WTC11 (cell line): ENCODE measurements around the gene GDA. TPM values are rescaled to one million over a fixed set of nuclear protein-coding genes. Genes with fewer than 3 reads are reported as not detected.

Experiments
- ATAC-seq: fragments of 200-7000 bp; cut with Tn5 transposase; 2 replicates; pipeline ENCODE4 v1.10.0; 2021; ENCODE audit warnings: mild to moderate bottlenecking, moderate library complexity
- CTCF ChIA-PET: fragments of 300-600 bp; sonication (Branson Sonifier 250); formaldehyde crosslinking; loops from one replicate; lab custom pipeline; 2021; ENCODE audit warnings: antibody characterized with exemption; lab: Charles Lee
- POLR2A ChIA-PET: fragments of 350-600 bp; sonication (Branson Sonifier 250); formaldehyde crosslinking; loops from one replicate; lab custom pipeline; 2021; ENCODE audit warnings: antibody characterized with exemption; lab: Charles Lee
- DNase-seq: peaks from one replicate; pipeline ENCODE4 v3.0.0; 2021; ENCODE audit warnings: low spot score
- H3K27ac Mint-ChIP-seq: 2 replicates; pipeline ENCODE4 v1.8.0; 2021; ENCODE audit warnings: mixed read lengths
- H3K27me3 Mint-ChIP-seq: 2 replicates; pipeline ENCODE4 v1.8.0; 2021; ENCODE audit warnings: low read depth, mild to moderate bottlenecking, moderate library complexity, mixed read lengths
- H3K36me3 Mint-ChIP-seq: 2 replicates; pipeline ENCODE4 v1.8.0; 2021; ENCODE audit warnings: mixed read lengths
- H3K4me1 Mint-ChIP-seq: 2 replicates; pipeline ENCODE4 v1.8.0; 2022; ENCODE audit warnings: mixed read lengths
- H3K4me3 Mint-ChIP-seq: 2 replicates; pipeline ENCODE4 v1.8.0; 2021; ENCODE audit warnings: mild to moderate bottlenecking, moderate library complexity, mixed read lengths
- H3K9me3 Mint-ChIP-seq: 2 replicates; pipeline ENCODE4 v1.8.0; 2021; ENCODE audit warnings: mixed read lengths
- AR ChIP-seq: fragments of 250-450 bp; sonication (Bioruptor Pico); IDR thresholded peaks from 2 replicates; pipeline ENCODE4 v1.9.0; 2021; ENCODE audit warnings: mild to moderate bottlenecking
- ATF3 ChIP-seq: sonication (generic); formaldehyde crosslinking; conservative IDR thresholded peaks from 2 replicates; pipeline ENCODE4 v1.8.1; 2022; ENCODE audit warnings: mild to moderate bottlenecking, missing genetic modification reagents
- ATF6 ChIP-seq: sonication (generic); formaldehyde crosslinking; IDR thresholded peaks from 2 replicates; pipeline ENCODE4 v1.8.1; 2023; ENCODE audit warnings: mild to moderate bottlenecking, missing genetic modification reagents
- CTCF ChIP-seq: fragments of 200-600 bp; IDR thresholded peaks from 2 replicates; pipeline ENCODE4 v1.8.0; 2022; ENCODE audit warnings: antibody characterized with exemption
- ELF4 ChIP-seq: sonication (generic); formaldehyde crosslinking; IDR thresholded peaks from 2 replicates; pipeline ENCODE4 v1.8.1; 2022; ENCODE audit warnings: low read depth, mild to moderate bottlenecking, moderate library complexity, missing genetic modification reagents
- ETV6 ChIP-seq: sonication (generic); formaldehyde crosslinking; IDR thresholded peaks from 2 replicates; pipeline ENCODE4 v1.8.1; 2022; ENCODE audit warnings: mild to moderate bottlenecking, missing genetic modification reagents
- FOXP4 ChIP-seq: sonication (generic); formaldehyde crosslinking; IDR thresholded peaks from 2 replicates; pipeline ENCODE4 v1.8.0; 2022; ENCODE audit warnings: mild to moderate bottlenecking, missing genetic modification reagents
- IRF1 ChIP-seq: sonication (generic); formaldehyde crosslinking; IDR thresholded peaks from 2 replicates; pipeline ENCODE4 v1.8.0; 2023; ENCODE audit warnings: missing genetic modification reagents
- MLX ChIP-seq: sonication (generic); formaldehyde crosslinking; IDR thresholded peaks from 2 replicates; pipeline ENCODE4 v1.8.1; 2023; ENCODE audit warnings: mild to moderate bottlenecking, missing genetic modification reagents, moderate library complexity
- NFATC4 ChIP-seq: fragments of 250-450 bp; sonication (Bioruptor Pico); IDR thresholded peaks from 2 replicates; pipeline ENCODE4 v1.9.0; 2021; ENCODE audit warnings: mild to moderate bottlenecking
- NR3C1 ChIP-seq: sonication (generic); formaldehyde crosslinking; conservative IDR thresholded peaks from 2 replicates; pipeline ENCODE4 v1.8.1; 2023; ENCODE audit warnings: low read depth, mild to moderate bottlenecking, missing genetic modification reagents
- PRRX2 ChIP-seq: fragments of 250-450 bp; sonication (Bioruptor Pico); IDR thresholded peaks from 2 replicates; pipeline ENCODE4 v1.8.0; 2021; ENCODE audit warnings: mild to moderate bottlenecking
- RELA ChIP-seq: sonication (generic); formaldehyde crosslinking; IDR thresholded peaks from 2 replicates; pipeline ENCODE4 v1.8.1; 2022; ENCODE audit warnings: missing genetic modification reagents, mild to moderate bottlenecking, borderline replicate concordance
- SMAD3 ChIP-seq: sonication (generic); formaldehyde crosslinking; IDR thresholded peaks from 2 replicates; pipeline ENCODE4 v1.8.0; 2022; ENCODE audit warnings: missing genetic modification reagents, mild to moderate bottlenecking, borderline replicate concordance
- TEAD1 ChIP-seq: sonication (generic); formaldehyde crosslinking; IDR thresholded peaks from 2 replicates; pipeline ENCODE4 v1.8.0; 2022; ENCODE audit warnings: mild to moderate bottlenecking, missing genetic modification reagents
- TP53 ChIP-seq: sonication (generic); formaldehyde crosslinking; IDR thresholded peaks from 2 replicates; pipeline ENCODE4 v1.8.1; 2023; ENCODE audit warnings: mild to moderate bottlenecking, missing genetic modification reagents
- ZBTB43 ChIP-seq: sonication (generic); formaldehyde crosslinking; IDR thresholded peaks from 2 replicates; pipeline ENCODE4 v1.8.1; 2023; ENCODE audit warnings: mild to moderate bottlenecking, missing genetic modification reagents
- ZNF121 ChIP-seq: sonication (generic); formaldehyde crosslinking; IDR thresholded peaks from 2 replicates; pipeline ENCODE4 v1.8.0; 2023; ENCODE audit warnings: missing genetic modification reagents
- ZNF416 ChIP-seq: fragments of 250-450 bp; sonication (Bioruptor Pico); IDR thresholded peaks from 2 replicates; pipeline ENCODE4 v1.9.0; 2021; ENCODE audit warnings: mild to moderate bottlenecking, inconsistent platforms
- total RNA-seq: library from RNA; stranded (reverse); gene quantifications from 3 replicates; pipeline ENCODE4 v1.2.3, GENCODE V29; 2021

The GDA gene
- total RNA-seq, 1 experiment from 2014 or later: 0.68 TPM

GRCh38 chr9:72274441-72274840 lies 125.2 kb downstream of the GDA start (continued):
- TF ChIP-seq FOXP4 (CRISPR knock-in tag) (no peak), TP53 (CRISPR knock-in tag) (no peak), ATF3 (CRISPR knock-in tag) (no peak), ELF4 (CRISPR knock-in tag) (no peak), ETV6 (no peak), ZBTB43 (CRISPR knock-in tag) (no peak), NR3C1 (no peak), ZNF121 (no peak), ZNF416 (CRISPR knock-in tag) (no peak)

- Mint-ChIP-seq H3K27me3 (no peaks in the 10 kb centered on the region), H3K4me3 (no peak overlapping the region), H3K36me3 (no peaks in the 10 kb centered on the region), H3K27ac (no peak overlapping the region), H3K9me3 (no peaks in the 10 kb centered on the region), H3K4me1 (no peaks in the 10 kb centered on the region)
- DNase-seq: no peak
- TF ChIP-seq IRF1: no peak
- ChIA-PET POLR2A (no interaction called here), CTCF (interaction anchor here (1.5 to 1.6 kb wide), 2 partner anchors 72 to 236 kb away, joined by 4 read pairs; no protein-coding TSS in a partner anchor)
- ATAC-seq: no peak
Measured at GRCh38 chr9:72274916-72275315, 125.7 kb downstream of the GDA start.

GRCh38 chr9:72276429-72276828 lies 127.2 kb downstream of the GDA start:
- POLR2A ChIA-PET: no interaction called here
- Mint-ChIP-seq H3K27ac (no peak overlapping the region), H3K27me3 (no peaks in the 10 kb centered on the region), H3K9me3 (no peaks in the 10 kb centered on the region), H3K4me3 (no peak overlapping the region), H3K4me1 (peaks cover 4% of the 10 kb centered on the region; the same call in 1 of the 2 replicates), H3K36me3 (no peaks in the 10 kb centered on the region)
- DNase-seq (no peak), ATAC-seq (no peak)
- TF ChIP-seq ELF4 (CRISPR knock-in tag) (no peak), NFATC4 (no peak), ZNF416 (CRISPR knock-in tag) (no peak), MLX (CRISPR knock-in tag) (no peak), PRRX2 (CRISPR knock-in tag) (no peak), ATF6 (no peak)
- CTCF ChIA-PET: no interaction called here

GRCh38 chr9:72278959-72279358 lies 129.7 kb downstream of the GDA start:
- ChIA-PET POLR2A (no interaction called here), CTCF (interaction anchor here (0.7 to 2.4 kb wide), 6 partner anchors 202 to 485 kb away, joined by 3 to 10 read pairs (median 4); no protein-coding TSS in a partner anchor)
- Mint-ChIP-seq H3K27ac (no peak overlapping the region), H3K36me3 (no peaks in the 10 kb centered on the region), H3K27me3 (no peaks in the 10 kb centered on the region), H3K4me1 (peaks cover 4% of the 10 kb centered on the region; the same call in 1 of the 2 replicates), H3K4me3 (no peak overlapping the region), H3K9me3 (peaks cover 13% of the 10 kb centered on the region)
- no peak for ATAC-seq
- no peak for DNase-seq
- no peak for TF ChIP-seq SMAD3 (CRISPR knock-in tag)
- no peak for TF ChIP-seq CTCF
- TF ChIP-seq RELA (CRISPR knock-in tag): no peak
- TF ChIP-seq NR3C1: no peak
- no peak for TF ChIP-seq AR
- no peak for TF ChIP-seq TEAD1 (CRISPR knock-in tag)
- TF ChIP-seq ELF4 (CRISPR knock-in tag): no peak
